ENCODE measurements around the gene RIMBP2. TPM values are rescaled to one million over a fixed set of nuclear protein-coding genes. Genes with fewer than 3 reads are reported as not detected.

Gene RIMBP2
- total RNA-seq, 4 donors from 2014 or later: 0.29 to 8.2 (median 5.6) TPM

GRCh38 chr12:130446846-130447654 is 269.0 kb downstream of the RIMBP2 start:
- no peaks in the 10 kb centered on the region for H3K4me1 ChIP-seq
- H3K36me3 ChIP-seq: no peaks in the 10 kb centered on the region
- H3K9me3 ChIP-seq: no peaks in the 10 kb centered on the region
- no peaks in the 10 kb centered on the region for H3K27me3 ChIP-seq
- H3K4me3 ChIP-seq: no peak overlapping the region
- H3K27ac ChIP-seq: no peak overlapping the region
- intact Hi-C loops (cut with DNase I; ENCODE audit: low total_unique reads): no loop called here
- TF ChIP-seq CTCF (IDR thresholded peaks at IDR 0.05) (no peak), POLR2A (IDR thresholded peaks at IDR 0.05) (no peak)
- no peak for DNase-seq

DNA sequence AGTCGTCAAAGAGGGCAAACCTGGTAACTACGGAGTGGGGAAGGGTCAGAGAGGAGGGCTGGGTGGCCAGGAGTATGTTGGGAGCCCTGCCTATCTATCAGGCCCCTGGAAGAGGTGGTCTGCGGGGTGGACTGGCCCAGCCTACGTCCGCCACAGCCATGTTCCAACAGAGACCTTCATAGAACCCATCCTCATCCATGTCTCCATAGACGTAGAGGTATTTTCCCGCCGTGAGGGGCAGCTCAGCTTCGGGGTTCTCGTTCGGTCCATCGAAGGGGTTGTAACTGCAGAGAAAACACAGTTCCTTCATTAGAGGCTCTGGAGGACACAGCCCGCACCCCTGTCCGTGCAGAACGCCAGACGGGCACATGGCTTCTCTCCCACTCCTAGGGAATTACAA is 271.1 kb downstream of the RIMBP2 start:
- no peaks in the 10 kb centered on the region for H3K36me3 ChIP-seq
- DNase-seq: no peak
- TF ChIP-seq CTCF (IDR thresholded peaks at IDR 0.05) (no peak), POLR2A (IDR thresholded peaks at IDR 0.05) (no peak)
- H3K27me3 ChIP-seq: no peaks in the 10 kb centered on the region
- H3K4me3 ChIP-seq: no peak overlapping the region
- intact Hi-C loops (cut with DNase I; ENCODE audit: low total_unique reads): no loop called here
- no peaks in the 10 kb centered on the region for H3K9me3 ChIP-seq
- no peaks in the 10 kb centered on the region for H3K4me1 ChIP-seq
- no peak overlapping the region for H3K27ac ChIP-seq

DNA sequence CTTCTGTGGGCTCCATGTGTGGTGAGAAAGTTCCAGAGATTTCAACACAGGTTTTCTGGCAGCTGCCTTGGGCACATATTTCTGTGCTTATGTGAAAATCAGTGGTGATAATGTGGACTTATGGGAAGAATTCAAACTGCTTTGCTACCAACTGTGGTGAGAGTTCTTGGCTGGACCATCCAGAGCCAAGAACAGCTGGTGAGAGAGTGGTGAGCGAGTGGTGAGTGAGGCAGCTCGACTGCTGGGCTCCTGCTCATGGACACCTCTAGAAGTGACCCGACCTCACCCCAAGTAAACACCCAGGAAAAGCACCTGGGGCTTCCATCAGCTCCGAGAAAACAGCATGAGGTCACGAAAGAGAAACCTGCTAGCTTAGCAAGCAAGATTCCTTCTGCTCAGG is 272.0 kb downstream of the RIMBP2 start:
- Histone ChIP-seq H3K9me3 (no peaks in the 10 kb centered on the region), H3K27me3 (no peaks in the 10 kb centered on the region), H3K36me3 (no peaks in the 10 kb centered on the region), H3K4me3 (no peak overlapping the region), H3K27ac (no peak overlapping the region), H3K4me1 (no peaks in the 10 kb centered on the region)
- intact Hi-C loops (cut with DNase I; ENCODE audit: low total_unique reads): no loop called here
- TF ChIP-seq CTCF (IDR thresholded peaks at IDR 0.05): no peak
- no peak for TF ChIP-seq POLR2A (IDR thresholded peaks at IDR 0.05)
- DNase-seq: no peak

DNA sequence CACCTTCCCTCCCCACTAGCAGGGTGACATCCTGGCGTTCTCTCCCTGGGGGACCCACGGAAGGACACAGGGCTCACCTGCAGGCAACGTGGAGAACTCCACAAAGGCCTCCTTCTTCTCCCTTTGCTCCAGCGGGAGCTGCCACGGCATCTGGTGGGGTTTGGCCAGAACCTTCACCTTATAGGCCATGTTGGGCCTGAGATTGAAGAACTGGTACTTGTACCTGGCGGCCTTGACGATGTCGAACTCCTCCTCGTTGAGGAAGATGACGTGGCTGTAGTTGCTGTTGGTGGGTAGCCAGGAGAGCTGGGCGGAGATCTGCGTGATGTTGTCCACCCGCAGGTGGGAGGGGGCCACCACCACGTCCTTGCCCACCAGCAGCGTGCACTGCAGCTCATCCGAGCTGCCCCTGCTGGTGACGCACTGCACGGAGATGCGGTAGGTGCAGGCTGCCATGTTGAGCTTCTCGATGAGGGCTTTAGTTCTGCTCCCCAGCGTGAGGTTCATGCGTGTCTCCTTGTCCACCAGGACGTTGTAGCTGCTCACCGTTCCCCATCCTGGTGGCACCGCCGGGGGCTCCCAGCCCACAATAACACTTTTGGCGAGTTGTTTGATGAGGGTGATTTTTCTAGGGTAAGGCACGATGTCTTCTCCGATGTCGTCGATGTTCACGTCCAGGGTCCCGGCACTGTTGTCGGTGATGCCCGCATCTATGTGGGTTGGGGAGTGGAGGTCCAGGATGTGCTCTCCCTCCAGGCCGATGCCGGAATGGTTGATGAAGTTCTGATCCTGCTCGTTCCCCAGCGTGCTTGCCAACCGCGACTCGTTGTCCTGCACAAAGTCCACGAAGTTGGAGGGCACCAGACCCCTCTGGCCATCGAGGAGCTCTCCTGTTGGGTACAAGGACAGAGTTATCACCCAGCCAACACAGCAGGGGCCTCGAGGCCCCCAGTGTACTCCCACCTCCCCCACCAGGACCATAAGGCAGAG is 274.0 kb downstream of the RIMBP2 start:
- no peaks in the 10 kb centered on the region for H3K27me3 ChIP-seq
- H3K4me1 ChIP-seq: no peaks in the 10 kb centered on the region
- H3K4me3 ChIP-seq: no peak overlapping the region
- DNase-seq: no peak
- no peaks in the 10 kb centered on the region for H3K36me3 ChIP-seq
- TF ChIP-seq CTCF (IDR thresholded peaks at IDR 0.05) (no peak), POLR2A (IDR thresholded peaks at IDR 0.05) (no peak)
- no peaks in the 10 kb centered on the region for H3K9me3 ChIP-seq
- intact Hi-C loops (cut with DNase I; ENCODE audit: low total_unique reads): no loop called here
- no peak overlapping the region for H3K27ac ChIP-seq

All from uterus (tissue), 4 donors.